Activated naive CD8-positive, alpha-beta T cell treated with anti-CD3 and anti-CD28 coated beads, Interleukin-2, amount 50 U/mL, for 24 hours (primary cell): ENCODE results near the gene GATD1.
A peak's percentile ranks its signal among the peaks of the same experiment; 100 is the strongest.

Experiments used
- ATAC-seq: fragments of 150-1000 bp; cut with Tn5 transposase; one replicate; pipeline ENCODE4 v1.10.0; 2021
- DNase-seq: peaks from one replicate; pipeline ENCODE4 v3.0.0; 2021
- H3K27ac Mint-ChIP-seq: one replicate; pipeline ENCODE4 v1.8.0; 2021; ENCODE audit warnings: mild to moderate bottlenecking, mixed read lengths
- H3K27me3 Mint-ChIP-seq: one replicate; pipeline ENCODE4 v1.8.0; 2021; ENCODE audit warnings: mixed read lengths
- H3K36me3 Mint-ChIP-seq: one replicate; pipeline ENCODE4 v1.8.0; 2021; ENCODE audit warnings: low read depth, mixed read lengths
- H3K4me1 Mint-ChIP-seq: one replicate; pipeline ENCODE4 v1.8.0; 2021; ENCODE audit warnings: mixed read lengths
- H3K4me3 Mint-ChIP-seq: one replicate; pipeline ENCODE4 v1.8.0; 2021; ENCODE audit warnings: mild to moderate bottlenecking, moderate library complexity, mixed read lengths
- H3K9me3 Mint-ChIP-seq: one replicate; pipeline ENCODE4 v1.8.0; 2021; ENCODE audit warnings: mixed read lengths

Gene GATD1

DNA sequence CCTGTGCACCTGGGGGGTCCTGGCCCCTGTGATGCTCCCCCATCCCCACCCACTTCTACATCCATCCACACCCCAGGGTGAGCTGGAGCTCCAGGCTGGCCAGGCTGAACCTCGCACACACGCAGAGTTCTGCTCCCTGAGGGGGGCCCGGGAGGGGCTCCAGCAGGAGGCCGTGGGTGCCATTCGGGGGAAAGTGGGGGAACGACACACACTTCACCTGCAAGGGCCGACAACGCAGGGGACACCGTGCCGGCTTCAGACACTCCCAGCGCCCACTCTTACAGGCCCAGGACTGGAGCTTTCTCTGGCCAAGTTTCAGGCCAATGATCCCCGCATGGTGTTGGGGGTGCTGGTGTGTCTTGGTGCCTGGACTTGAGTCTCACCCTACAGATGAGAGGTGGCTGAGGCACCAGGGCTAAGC, 50.0 kb downstream of the GATD1 start:
- no peak overlapping the region for H3K27ac Mint-ChIP-seq
- H3K4me1 Mint-ChIP-seq: peaks cover 16% of the 10 kb centered on the region
- no peaks in the 10 kb centered on the region for H3K9me3 Mint-ChIP-seq
- ATAC-seq (no peak), DNase-seq (no peak)
- H3K4me3 Mint-ChIP-seq: no peak overlapping the region
- H3K36me3 Mint-ChIP-seq: no peaks in the 10 kb centered on the region
- peaks cover 8% of the 10 kb centered on the region for H3K27me3 Mint-ChIP-seq

DNA sequence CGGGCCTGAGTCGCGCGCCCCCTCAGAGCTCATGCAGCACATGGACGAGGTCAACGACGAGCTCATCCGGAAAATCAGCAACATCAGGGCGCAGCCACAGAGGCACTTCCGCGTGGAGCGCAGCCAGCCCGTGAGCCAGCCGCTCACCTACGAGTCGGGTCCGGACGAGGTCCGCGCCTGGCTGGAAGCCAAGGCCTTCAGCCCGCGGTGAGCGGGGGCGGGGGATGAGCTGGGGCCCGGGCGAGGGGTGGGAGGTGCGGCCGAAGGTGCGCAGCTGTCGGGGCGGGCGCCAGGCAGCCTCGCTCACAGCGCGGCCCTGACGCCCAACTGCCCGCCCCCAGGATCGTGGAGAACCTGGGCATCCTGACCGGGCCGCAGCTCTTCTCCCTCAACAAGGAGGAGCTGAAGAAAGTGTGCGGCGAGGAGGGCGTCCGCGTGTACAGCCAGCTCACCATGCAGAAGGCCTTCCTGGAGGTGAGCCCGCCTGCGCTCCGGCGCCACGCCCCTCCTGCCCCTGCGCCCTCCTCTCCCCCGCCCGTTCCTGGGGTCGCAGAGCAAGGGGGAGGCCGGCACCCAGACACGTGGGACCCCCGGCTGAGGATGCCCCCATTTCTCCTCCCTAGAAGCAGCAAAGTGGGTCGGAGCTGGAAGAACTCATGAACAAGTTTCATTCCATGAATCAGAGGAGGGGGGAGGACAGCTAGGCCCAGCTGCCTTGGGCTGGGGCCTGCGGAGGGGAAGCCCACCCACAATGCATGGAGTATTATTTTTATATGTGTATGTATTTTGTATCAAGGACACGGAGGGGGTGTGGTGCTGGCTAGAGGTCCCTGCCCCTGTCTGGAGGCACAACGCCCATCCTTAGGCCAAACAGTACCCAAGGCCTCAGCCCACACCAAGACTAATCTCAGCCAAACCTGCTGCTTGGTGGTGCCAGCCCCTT, 50.7 kb downstream of the GATD1 start:
- Mint-ChIP-seq H3K4me3 (peak overlapping the region; percentile 54), H3K4me1 (peaks cover 21% of the 10 kb centered on the region), H3K27ac (no peak overlapping the region), H3K9me3 (no peaks in the 10 kb centered on the region), H3K27me3 (peaks cover 14% of the 10 kb centered on the region), H3K36me3 (no peaks in the 10 kb centered on the region)
- ATAC-seq (peak; percentile 41), DNase-seq (peak; percentile 59)

DNA sequence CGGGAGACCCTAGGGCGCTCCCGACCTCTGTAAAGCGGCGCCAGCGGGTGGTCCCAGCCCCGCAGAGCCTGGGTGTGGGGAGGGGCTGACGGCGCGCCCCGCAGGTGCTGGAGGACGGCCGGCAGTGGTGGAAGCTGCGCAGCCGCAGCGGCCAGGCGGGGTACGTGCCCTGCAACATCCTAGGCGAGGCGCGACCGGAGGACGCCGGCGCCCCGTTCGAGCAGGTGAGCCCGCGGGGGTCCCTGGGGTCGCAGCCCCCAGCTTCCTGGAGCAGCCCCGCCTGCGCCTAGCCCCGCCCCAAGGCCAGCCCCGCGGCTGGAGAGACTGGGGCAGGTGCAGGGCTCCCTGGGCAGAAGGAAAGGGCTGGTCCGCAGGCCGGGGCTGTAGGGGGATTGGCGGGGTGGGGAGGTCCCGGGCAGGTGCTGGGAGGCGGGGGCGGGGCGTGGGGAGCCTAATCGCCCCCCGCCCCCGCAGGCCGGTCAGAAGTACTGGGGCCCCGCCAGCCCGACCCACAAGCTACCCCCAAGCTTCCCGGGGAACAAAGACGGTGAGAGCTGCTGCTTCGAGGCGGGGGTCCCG, 51.6 kb downstream of the GATD1 start:
- Mint-ChIP-seq H3K27ac (no peak overlapping the region), H3K4me1 (peaks cover 23% of the 10 kb centered on the region), H3K36me3 (no peaks in the 10 kb centered on the region), H3K27me3 (peaks cover 16% of the 10 kb centered on the region), H3K4me3 (peak overlapping the region; percentile 49), H3K9me3 (no peaks in the 10 kb centered on the region)
- no peak for DNase-seq
- no peak for ATAC-seq

DNA sequence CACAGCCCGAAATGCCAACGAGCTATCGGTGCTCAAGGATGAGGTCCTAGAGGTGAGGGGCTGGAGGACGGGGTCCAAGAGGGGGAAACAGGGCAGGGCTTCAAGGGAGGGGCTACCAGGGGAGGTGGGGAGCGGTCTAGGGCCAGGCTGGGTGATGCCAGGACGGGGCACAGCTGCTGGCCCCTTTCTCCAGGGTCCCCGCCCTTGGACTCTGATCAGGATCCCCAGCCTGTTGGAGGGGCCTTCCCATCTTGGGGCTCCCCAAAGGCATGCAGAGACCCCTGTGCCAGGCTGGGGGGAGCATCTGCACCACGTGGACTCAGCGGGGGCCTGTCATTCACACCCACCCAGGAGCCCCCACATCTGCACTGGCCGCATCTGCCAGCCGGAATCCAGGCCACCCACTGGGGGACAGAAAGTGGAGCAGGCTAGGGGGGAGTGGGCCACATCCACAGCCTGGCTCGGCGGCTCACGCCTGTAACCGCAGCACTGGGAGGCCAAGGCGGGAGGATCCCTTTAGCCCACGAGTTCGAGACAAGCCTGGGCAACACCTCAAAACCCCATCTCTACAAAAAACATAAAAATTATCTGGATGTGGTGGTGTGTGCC, 52.4 kb downstream of the GATD1 start:
- DNase-seq (no peak), ATAC-seq (no peak)
- Mint-ChIP-seq H3K36me3 (no peaks in the 10 kb centered on the region), H3K4me3 (no peak overlapping the region), H3K9me3 (no peaks in the 10 kb centered on the region), H3K27me3 (peaks cover 18% of the 10 kb centered on the region), H3K27ac (no peak overlapping the region), H3K4me1 (peaks cover 23% of the 10 kb centered on the region)

DNA sequence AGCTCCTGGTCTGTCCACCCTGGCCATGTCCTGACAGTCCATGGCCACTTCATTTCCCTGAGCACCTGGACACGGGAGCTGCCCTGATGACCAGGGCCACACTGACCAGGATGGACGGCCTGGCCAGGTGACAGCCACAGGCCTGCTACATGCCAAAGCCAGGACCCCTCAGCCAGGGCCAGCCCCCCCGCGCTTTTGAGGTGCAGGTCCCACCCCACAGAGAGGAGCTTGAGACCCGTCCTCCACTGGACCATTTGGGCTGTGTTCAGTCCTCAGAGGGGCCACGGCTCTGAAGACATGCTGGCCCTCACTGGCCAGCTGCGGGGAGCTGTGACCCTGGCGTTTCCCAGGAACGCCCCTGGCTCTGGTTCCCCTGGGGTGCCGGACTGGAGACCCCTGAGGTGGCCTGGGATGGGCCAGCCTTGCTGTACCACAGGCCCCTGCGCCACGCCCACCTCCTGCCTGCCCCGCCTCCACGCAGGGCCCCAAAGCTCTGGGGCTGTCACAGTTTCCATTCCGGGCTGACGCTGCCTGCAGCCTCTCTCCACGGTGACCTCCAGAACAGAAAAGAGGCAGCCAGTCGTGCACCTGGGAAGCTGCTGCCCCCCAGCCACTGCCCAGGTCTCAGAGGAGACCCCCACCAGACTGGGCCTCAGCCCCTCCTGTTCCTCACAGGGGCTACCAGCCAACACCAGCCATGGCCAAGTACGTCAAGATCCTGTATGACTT, 53.1 kb downstream of the GATD1 start:
- Mint-ChIP-seq H3K27ac (no peak overlapping the region), H3K4me3 (no peak overlapping the region), H3K4me1 (peaks cover 23% of the 10 kb centered on the region), H3K9me3 (no peaks in the 10 kb centered on the region), H3K36me3 (no peaks in the 10 kb centered on the region), H3K27me3 (peaks cover 25% of the 10 kb centered on the region)
- ATAC-seq (no peak), DNase-seq (peak; percentile 45)

DNA sequence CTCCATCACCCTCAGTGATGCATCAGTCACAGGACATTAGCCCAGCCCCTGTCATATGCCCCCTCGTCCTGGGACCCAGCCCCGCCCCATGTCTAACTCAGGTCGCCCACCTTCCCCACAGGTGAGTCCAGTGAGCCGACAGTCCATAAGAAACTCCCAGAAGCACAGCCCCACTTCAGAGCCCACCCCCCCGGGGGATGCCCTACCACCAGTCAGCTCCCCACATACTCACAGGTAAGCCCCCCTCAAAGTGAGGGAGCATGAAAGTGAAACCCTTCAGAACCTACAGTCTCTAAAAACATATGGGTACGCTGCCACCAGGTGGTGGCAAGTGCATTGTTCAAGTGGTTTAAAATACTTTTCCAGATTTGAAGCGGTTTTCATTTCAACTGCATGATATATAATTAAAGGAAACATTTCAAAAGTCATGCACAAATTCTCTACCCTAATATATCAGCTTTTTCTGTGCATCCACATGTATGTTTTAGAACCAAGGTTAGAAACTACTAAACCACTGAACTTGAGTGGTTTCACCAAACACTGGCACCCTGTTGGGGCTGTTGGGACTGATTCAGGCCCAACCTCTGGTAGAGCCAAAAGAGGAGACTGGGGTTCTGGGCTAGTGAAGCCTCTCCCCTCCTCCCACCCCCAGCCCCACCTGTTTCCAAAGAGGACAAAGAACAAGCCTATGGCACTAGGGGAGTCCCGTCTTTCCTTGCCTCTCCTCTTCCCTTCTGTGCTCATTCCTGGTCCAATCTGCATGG, 54.0 kb downstream of the GATD1 start:
- DNase-seq: peak; percentile 56
- Mint-ChIP-seq H3K27ac (no peak overlapping the region), H3K36me3 (no peaks in the 10 kb centered on the region), H3K4me1 (peaks cover 23% of the 10 kb centered on the region), H3K4me3 (no peak overlapping the region), H3K9me3 (no peaks in the 10 kb centered on the region), H3K27me3 (peaks cover 26% of the 10 kb centered on the region)
- ATAC-seq: no peak

DNA sequence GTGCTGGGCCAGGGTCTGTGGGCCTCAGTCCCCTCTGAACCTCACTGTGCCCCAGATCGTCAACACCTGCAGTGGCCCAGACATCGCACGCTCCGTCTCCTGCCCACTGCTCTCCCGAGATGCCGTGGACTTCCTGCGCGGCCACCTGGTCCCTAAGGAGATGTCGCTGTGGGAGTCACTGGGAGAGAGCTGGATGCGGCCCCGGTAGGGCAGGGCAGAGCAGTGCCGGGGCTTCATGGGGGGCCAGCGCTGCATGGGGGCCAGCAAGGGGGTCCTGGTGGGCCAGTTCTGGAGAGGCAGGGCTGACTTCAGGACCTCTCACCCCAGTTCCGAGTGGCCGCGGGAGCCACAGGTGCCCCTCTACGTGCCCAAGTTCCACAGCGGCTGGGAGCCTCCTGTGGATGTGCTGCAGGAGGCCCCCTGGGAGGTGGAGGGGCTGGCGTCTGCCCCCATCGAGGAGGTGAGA, 54.9 kb downstream of the GATD1 start:
- no peak overlapping the region for H3K27ac Mint-ChIP-seq
- no peak for ATAC-seq
- DNase-seq: no peak
- peaks cover 27% of the 10 kb centered on the region for H3K27me3 Mint-ChIP-seq
- no peaks in the 10 kb centered on the region for H3K36me3 Mint-ChIP-seq
- H3K9me3 Mint-ChIP-seq: no peaks in the 10 kb centered on the region
- peaks cover 23% of the 10 kb centered on the region for H3K4me1 Mint-ChIP-seq
- no peak overlapping the region for H3K4me3 Mint-ChIP-seq

DNA sequence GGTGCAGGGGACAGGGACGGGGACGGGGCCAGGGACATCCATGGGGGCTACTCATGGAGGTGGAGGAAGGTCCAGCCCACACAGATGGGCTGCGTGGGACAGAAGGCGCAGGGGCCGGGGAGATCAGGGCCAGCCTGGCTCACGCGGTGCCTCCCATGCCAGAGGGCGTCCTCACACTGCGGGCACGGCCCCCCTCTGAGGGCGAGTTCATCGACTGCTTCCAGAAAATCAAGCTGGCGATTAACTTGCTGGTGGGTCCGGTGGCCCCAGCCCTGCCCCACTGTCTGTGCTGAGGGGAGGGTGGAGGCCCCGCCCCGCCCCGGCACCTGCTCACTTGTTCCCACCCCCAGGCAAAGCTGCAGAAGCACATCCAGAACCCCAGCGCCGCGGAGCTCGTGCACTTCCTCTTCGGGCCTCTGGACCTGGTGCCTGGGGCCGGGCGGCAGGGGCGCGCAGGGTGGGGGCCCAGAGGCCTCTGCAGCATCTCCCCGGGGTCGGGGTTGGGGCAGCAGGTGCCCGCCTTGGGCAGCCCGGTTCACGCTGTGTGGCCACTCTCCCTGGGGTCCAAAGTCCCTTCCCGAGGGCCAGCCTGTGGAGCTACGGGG, 55.4 kb downstream of the GATD1 start:
- DNase-seq (peak; percentile 56), ATAC-seq (peak; percentile 25)
- Mint-ChIP-seq H3K4me3 (no peak overlapping the region), H3K27me3 (peaks cover 28% of the 10 kb centered on the region), H3K4me1 (peaks cover 22% of the 10 kb centered on the region), H3K27ac (no peak overlapping the region), H3K9me3 (no peaks in the 10 kb centered on the region), H3K36me3 (no peaks in the 10 kb centered on the region)

DNA sequence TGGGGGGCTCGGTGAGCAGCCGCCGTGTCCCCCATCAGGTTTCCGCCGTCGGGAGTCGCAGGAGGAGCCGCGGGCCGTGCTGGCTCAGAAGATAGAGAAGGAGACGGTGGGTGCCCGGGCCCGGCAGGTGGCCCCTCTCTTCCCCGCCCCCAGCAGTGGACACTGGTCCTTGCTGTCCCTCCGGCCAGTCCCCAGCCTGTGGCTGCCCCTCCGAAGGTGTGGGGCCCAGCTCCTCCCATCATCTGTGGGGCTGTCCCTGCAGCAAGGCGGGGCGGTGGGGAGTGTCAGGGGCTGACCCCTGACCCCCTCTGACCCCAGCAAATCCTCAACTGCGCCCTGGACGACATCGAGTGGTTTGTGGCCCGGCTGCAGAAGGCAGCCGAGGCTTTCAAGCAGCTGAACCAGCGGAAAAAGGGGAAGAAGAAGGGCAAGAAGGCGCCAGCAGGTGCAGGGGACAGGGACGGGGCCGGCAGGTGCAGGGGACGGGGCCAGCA, 56.0 kb downstream of the GATD1 start:
- peaks cover 20% of the 10 kb centered on the region for H3K4me1 Mint-ChIP-seq
- ATAC-seq (no peak), DNase-seq (no peak)
- H3K36me3 Mint-ChIP-seq: no peaks in the 10 kb centered on the region
- H3K4me3 Mint-ChIP-seq: no peak overlapping the region
- peaks cover 28% of the 10 kb centered on the region for H3K27me3 Mint-ChIP-seq
- H3K27ac Mint-ChIP-seq: no peak overlapping the region
- no peaks in the 10 kb centered on the region for H3K9me3 Mint-ChIP-seq

DNA sequence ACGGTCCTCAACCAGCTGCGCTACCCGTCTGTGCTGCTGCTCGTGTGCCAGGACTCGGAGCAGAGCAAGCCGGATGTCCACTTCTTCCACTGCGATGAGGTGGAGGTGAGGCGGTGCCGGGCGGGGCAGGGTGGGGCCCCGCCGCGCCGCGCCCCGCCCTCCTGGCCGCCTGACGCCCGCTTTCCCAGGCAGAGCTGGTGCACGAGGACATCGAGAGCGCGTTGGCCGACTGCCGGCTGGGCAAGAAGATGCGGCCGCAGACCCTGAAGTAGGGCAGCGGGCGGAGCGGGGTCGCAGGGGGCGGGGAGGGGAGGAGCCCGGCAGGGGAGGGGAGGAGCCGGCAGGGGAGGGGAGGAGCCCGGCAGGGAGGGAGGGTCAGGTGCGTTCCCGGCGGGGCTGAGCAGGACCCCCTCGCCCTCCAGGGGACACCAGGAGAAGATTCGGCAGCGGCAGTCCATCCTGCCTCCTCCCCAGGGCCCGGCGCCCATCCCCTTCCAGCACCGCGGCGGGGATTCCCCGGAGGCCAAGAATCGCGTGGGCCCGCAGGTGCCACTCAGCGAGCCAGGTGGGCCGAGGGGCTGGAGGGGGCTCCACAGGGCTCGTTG, 56.5 kb downstream of the GATD1 start:
- DNase-seq (peak; percentile 64), ATAC-seq (peak; percentile 39)
- Mint-ChIP-seq H3K4me3 (no peak overlapping the region), H3K27ac (no peak overlapping the region), H3K36me3 (no peaks in the 10 kb centered on the region), H3K27me3 (peaks cover 28% of the 10 kb centered on the region), H3K9me3 (no peaks in the 10 kb centered on the region), H3K4me1 (peaks cover 19% of the 10 kb centered on the region)

DNA sequence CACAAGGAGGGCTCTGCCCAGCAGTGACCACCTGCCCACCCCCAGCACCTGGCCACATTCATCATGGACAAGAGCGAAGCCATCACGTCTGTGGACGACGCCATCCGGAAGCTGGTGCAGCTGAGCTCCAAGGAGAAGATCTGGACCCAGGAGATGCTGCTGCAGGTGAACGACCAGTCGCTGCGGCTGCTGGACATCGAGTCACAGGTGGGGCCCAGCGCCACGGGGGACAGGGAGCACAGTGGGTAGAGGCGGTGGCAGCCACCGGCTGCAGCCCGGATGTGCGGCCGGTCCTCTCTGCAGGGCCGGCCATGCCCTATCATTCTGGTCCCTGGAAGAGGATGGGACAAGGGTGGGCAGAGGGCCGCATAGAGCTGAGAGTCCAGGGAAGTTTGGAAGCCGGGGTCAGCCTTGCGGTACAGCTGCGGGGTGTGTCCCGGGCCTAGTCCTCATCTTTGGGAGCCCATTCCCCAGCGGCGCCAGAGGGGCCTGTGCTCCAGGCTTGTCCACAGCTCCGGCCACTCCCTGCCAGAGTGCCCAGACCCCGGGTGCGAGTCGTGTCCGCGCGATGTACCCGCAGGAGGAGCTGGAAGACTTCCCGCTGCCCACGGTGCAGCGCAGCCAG, 57.2 kb downstream of the GATD1 start:
- ATAC-seq: no peak
- DNase-seq: no peak
- Mint-ChIP-seq H3K9me3 (no peaks in the 10 kb centered on the region), H3K4me3 (no peak overlapping the region), H3K4me1 (peaks cover 17% of the 10 kb centered on the region), H3K27me3 (peaks cover 30% of the 10 kb centered on the region), H3K27ac (no peak overlapping the region), H3K36me3 (peaks cover 1% of the 10 kb centered on the region)

DNA sequence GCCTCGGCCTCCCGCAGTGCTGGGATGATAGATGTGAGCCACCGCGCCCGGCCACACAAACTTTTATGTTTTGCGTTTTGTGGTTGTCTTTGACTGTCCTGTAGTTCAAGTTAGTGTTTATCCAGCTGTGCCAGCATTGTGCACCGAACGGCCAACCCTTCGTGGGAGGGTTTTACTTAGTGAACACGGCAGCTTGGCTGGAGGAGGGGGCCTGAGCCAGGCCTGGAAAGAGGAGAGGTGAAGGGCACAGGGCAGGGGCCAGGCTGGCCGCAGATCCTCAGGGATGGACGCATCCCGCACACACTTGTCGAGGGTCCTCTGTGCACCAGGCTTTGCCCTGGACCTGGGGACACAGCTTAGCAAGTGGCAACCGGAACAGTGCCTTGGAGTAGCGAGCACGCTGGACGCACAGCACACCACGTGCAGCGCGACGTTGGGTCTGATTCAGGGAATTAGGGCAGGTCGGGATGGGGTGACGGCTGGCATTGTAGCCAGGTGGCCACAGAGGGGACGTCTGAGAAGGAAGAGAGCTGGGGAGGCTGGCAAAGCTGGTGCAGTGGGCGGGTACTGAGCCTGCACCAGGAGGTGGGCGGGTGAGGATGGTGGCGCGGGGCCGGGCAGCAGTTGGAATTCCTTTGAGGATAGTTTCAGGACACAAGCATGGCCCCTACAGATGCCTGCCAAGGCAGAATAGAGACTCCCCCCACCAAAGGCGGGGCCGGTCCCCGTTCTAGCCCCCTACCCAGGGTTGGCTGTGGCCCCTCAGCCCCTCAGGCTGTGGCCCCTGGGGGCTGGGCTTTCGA, 57.9 kb downstream of the GATD1 start:
- peaks cover 1% of the 10 kb centered on the region for H3K36me3 Mint-ChIP-seq
- peaks cover 31% of the 10 kb centered on the region for H3K27me3 Mint-ChIP-seq
- no peak overlapping the region for H3K27ac Mint-ChIP-seq

More for the DNA sequence above, 57.9 kb downstream of the GATD1 start:
- ATAC-seq: no peak
- peak overlapping the region; percentile 34 for H3K4me3 Mint-ChIP-seq
- DNase-seq: no peak
- no peaks in the 10 kb centered on the region for H3K9me3 Mint-ChIP-seq
- peaks cover 13% of the 10 kb centered on the region for H3K4me1 Mint-ChIP-seq
